HL-60 (cell line): ENCODE measurements around the gene SMIM31.

ENCODE experiments used
- DNase-seq, 2 experiments: peaks; one replicate each; pipeline ENCODE4 v3.0.0-alpha.2; 2010 to 2020; ENCODE audit warnings: low read depth in 1 of 2, low spot score in 1 of 2
- H3K27ac ChIP-seq: fragments of 250-450 bp; sonication (Bioruptor Pico); replicated peaks from 2 replicates; pipeline ENCODE4 v1.5.1; 2020; ENCODE audit warnings: mild to moderate bottlenecking, moderate library complexity
- H3K27me3 ChIP-seq: fragments of 250-450 bp; sonication (Bioruptor Pico); 2 replicates; pipeline ENCODE4 v1.5.1; 2021; ENCODE audit warnings: mild to moderate bottlenecking, moderate library complexity; ENCODE audit not compliant: insufficient read depth, poor library complexity, severe bottlenecking
- H3K4me3 ChIP-seq: replicated peaks from 2 replicates; pipeline ENCODE4 v1.5.1; 2011; ENCODE audit warnings: mild to moderate bottlenecking, control low read depth, low read length; ENCODE audit not compliant: insufficient read depth
- GABPA ChIP-seq: IDR thresholded peaks from 2 replicates; pipeline ENCODE4 v1.6.1; 2012; ENCODE audit warnings: low read depth
- POLR2AphosphoS5 ChIP-seq: IDR thresholded peaks from 2 replicates; pipeline ENCODE4 v1.6.1; 2012; ENCODE audit warnings: low read depth
- SPI1 ChIP-seq: IDR thresholded peaks from 2 replicates; pipeline ENCODE4 v1.6.1; 2012; ENCODE audit warnings: low read depth, mild to moderate bottlenecking, borderline replicate concordance
- TF ChIP-seq, protein P1 (sequence below): IDR thresholded peaks from one replicate; pipeline ENCODE4 v1.5.1; 2011; ENCODE audit warnings: low read length, control low read depth, inconsistent platforms; ENCODE audit not compliant: insufficient read depth
- TF ChIP-seq, protein P2 (sequence below): IDR thresholded peaks from 2 replicates; pipeline ENCODE4 v1.6.1; 2012; ENCODE audit warnings: low read depth; ENCODE audit not compliant: insufficient replicate concordance

The SMIM31 gene

DNA sequence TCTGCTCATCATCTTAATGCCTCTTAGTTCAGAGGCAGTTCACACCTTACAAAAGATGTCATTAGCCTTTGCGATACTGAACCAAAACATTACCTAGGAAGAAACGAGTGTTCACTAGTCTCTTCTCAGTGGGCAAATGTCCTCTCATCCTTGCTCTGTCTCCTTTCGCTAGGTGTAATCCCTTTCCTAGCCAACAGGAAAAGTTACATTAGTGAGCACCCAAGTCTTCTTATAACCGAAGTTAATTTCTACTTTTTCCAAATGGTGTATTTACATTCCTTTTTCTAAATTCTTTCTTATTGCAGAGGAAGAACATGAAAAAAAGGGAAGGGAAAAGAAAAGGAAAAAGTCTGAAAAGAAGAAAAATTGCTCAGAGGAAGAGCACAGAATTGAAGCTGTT, 46.9 kb downstream of the SMIM31 start:
- no peak for DNase-seq
- TF ChIP-seq SPI1 (no peak), GABPA (no peak), POLR2AphosphoS5 (no peak)
- TF ChIP-seq, protein P1, sequence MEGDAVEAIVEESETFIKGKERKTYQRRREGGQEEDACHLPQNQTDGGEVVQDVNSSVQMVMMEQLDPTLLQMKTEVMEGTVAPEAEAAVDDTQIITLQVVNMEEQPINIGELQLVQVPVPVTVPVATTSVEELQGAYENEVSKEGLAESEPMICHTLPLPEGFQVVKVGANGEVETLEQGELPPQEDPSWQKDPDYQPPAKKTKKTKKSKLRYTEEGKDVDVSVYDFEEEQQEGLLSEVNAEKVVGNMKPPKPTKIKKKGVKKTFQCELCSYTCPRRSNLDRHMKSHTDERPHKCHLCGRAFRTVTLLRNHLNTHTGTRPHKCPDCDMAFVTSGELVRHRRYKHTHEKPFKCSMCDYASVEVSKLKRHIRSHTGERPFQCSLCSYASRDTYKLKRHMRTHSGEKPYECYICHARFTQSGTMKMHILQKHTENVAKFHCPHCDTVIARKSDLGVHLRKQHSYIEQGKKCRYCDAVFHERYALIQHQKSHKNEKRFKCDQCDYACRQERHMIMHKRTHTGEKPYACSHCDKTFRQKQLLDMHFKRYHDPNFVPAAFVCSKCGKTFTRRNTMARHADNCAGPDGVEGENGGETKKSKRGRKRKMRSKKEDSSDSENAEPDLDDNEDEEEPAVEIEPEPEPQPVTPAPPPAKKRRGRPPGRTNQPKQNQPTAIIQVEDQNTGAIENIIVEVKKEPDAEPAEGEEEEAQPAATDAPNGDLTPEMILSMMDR = no peak
- TF ChIP-seq, protein P2, sequence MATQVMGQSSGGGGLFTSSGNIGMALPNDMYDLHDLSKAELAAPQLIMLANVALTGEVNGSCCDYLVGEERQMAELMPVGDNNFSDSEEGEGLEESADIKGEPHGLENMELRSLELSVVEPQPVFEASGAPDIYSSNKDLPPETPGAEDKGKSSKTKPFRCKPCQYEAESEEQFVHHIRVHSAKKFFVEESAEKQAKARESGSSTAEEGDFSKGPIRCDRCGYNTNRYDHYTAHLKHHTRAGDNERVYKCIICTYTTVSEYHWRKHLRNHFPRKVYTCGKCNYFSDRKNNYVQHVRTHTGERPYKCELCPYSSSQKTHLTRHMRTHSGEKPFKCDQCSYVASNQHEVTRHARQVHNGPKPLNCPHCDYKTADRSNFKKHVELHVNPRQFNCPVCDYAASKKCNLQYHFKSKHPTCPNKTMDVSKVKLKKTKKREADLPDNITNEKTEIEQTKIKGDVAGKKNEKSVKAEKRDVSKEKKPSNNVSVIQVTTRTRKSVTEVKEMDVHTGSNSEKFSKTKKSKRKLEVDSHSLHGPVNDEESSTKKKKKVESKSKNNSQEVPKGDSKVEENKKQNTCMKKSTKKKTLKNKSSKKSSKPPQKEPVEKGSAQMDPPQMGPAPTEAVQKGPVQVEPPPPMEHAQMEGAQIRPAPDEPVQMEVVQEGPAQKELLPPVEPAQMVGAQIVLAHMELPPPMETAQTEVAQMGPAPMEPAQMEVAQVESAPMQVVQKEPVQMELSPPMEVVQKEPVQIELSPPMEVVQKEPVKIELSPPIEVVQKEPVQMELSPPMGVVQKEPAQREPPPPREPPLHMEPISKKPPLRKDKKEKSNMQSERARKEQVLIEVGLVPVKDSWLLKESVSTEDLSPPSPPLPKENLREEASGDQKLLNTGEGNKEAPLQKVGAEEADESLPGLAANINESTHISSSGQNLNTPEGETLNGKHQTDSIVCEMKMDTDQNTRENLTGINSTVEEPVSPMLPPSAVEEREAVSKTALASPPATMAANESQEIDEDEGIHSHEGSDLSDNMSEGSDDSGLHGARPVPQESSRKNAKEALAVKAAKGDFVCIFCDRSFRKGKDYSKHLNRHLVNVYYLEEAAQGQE = no peak
- Histone ChIP-seq H3K27me3 (peaks cover 4% of the 10 kb centered on the region), H3K4me3 (no peak overlapping the region), H3K27ac (no peak overlapping the region)

DNA sequence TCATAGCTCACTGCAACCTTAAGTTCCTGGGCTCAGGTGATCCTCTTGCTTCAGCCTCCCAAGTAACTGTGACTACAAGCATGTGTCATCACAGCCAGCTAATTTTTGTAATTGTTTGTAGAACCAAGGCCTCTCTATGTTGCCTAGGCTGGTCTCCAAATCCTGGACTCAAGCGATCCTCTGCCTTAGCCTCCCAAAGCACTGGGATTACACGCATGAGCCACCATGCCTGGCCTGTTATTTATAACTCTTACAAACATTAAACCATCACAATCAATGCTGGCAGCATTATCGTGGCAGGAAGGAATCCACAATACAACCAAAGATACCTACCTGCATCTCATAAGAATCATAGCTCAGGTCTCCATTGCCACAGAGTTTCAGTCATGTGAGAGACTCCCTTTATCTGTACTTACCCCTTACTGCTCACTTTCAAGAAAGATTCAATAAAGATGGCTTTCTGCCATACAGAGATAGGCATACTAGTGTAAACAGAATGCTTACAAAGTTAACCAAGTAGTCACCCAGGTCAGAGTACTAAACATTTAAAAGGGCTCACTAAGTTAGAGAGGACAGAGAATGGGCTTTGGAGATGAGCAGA, 48.5 kb downstream of the SMIM31 start:
- Histone ChIP-seq H3K27ac (no peak overlapping the region), H3K27me3 (peaks cover 4% of the 10 kb centered on the region), H3K4me3 (no peak overlapping the region)
- TF ChIP-seq SPI1 (no peak), GABPA (no peak), POLR2AphosphoS5 (no peak)
- TF ChIP-seq, protein P2 = no peak
- TF ChIP-seq, protein P1 = no peak
- no peak for DNase-seq

GRCh38 chr4:164803702-164804101, 49.8 kb downstream of the SMIM31 start:
- Histone ChIP-seq H3K27ac (no peak overlapping the region), H3K27me3 (peaks cover 4% of the 10 kb centered on the region), H3K4me3 (no peak overlapping the region)
- DNase-seq = no peak
- no peak for TF ChIP-seq GABPA
- TF ChIP-seq POLR2AphosphoS5 = no peak
- TF ChIP-seq SPI1 = no peak
- TF ChIP-seq, protein P2 = no peak
- TF ChIP-seq, protein P1 = no peak
